OCI-LY1 (cell line): ENCODE data around the gene CYP2A13.

ENCODE experiments used
- EZH2 ChIP-seq: fragments of 200-600 bp; sonication (generic), shearing (Covaris generic); IDR thresholded peaks from 2 replicates; pipeline ENCODE4 v1.8.0; 2017; ENCODE audit warnings: borderline replicate concordance, mixed run types, mild to moderate bottlenecking, antibody characterized with exemption, low read length, moderate library complexity, mixed read lengths
- TF ChIP-seq, protein P1 (sequence below): fragments of 200-600 bp; sonication (generic), shearing (Covaris generic); IDR thresholded peaks from 2 replicates; pipeline ENCODE4 v1.5.1; 2017; ENCODE audit warnings: mild to moderate bottlenecking, antibody characterized with exemption, low read length, moderate library complexity, mixed read lengths

DNA sequence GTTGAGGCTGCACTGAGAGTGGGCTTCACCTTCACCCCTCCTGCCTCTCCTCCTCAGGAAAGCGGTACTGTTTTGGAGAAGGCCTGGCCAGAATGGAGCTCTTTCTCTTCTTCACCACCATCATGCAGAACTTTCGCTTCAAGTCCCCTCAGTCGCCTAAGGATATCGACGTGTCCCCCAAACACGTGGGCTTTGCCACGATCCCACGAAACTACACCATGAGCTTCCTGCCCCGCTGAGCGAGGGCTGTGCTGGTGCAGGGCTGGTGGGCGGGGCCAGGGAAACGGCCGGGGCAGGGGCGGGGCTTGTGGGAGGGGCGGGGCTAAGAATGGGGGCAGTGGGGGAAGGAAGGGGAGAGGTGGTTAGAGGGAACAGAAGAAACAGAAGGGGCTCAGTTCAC is 7.5 kb downstream of the CYP2A13 start:
- TF ChIP-seq, protein P1, sequence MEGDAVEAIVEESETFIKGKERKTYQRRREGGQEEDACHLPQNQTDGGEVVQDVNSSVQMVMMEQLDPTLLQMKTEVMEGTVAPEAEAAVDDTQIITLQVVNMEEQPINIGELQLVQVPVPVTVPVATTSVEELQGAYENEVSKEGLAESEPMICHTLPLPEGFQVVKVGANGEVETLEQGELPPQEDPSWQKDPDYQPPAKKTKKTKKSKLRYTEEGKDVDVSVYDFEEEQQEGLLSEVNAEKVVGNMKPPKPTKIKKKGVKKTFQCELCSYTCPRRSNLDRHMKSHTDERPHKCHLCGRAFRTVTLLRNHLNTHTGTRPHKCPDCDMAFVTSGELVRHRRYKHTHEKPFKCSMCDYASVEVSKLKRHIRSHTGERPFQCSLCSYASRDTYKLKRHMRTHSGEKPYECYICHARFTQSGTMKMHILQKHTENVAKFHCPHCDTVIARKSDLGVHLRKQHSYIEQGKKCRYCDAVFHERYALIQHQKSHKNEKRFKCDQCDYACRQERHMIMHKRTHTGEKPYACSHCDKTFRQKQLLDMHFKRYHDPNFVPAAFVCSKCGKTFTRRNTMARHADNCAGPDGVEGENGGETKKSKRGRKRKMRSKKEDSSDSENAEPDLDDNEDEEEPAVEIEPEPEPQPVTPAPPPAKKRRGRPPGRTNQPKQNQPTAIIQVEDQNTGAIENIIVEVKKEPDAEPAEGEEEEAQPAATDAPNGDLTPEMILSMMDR = no peak
- TF ChIP-seq EZH2 = no peak
